GM13977 (cell line): ENCODE data around the gene WAC.

Experiments used
- DNase-seq: peaks from one replicate; pipeline ENCODE4 v3.0.0; 2012; ENCODE audit warnings: low spot score
- in situ Hi-C: fragments of 300-500 bp; cut with MboI; formaldehyde crosslinking; loops from one replicate; pipeline ENCODE4 v1.12.0; 2022; ENCODE audit warnings: low sequenced_read_pairs, low pct_unique_long_range_greater_than_20kb, mixed read lengths, inconsistent platforms; ENCODE audit not compliant: unreplicated experiment
- TF ChIP-seq, protein P1 (sequence below): IDR thresholded peaks from 2 replicates; pipeline ENCODE4 v1.5.1; 2012; ENCODE audit warnings: mild to moderate bottlenecking, control low read depth; ENCODE audit not compliant: insufficient read depth; ENCODE audit errors: extremely low read depth, missing control alignments

The WAC gene

DNA sequence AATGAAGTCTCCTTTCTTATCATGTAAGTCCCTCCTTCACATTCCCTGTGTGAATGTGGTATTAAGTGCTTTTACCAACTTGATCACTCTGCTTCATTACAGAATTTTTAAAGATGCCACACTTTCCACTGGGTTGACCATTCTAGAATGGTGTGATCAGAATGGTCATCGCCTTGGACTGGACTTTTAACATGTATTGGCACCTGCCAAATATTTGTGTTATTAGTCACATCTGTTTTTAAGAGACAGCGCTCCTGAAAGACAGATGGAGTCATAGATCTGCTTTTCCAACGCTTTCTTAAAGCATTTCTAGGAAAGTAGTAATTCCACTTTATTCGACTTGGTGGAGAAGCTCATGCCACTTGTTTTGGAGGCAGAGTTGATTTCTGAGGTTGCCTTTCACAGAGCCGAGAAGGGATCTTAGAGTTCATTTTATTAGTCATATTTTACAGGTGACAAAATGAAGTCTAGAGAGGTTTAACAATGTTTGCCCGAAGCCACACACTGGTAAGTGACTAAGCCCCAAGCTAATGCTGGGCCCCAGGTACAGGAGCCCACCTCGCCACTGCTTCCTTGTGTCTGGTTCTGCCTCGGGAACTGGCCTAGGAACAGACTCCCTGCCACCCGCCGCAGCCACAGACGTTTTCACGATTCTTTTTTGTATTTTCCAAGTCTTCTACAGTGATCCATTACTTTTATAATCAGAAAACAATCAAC is 134.0 kb downstream of the WAC start:
- TF ChIP-seq, protein P1, sequence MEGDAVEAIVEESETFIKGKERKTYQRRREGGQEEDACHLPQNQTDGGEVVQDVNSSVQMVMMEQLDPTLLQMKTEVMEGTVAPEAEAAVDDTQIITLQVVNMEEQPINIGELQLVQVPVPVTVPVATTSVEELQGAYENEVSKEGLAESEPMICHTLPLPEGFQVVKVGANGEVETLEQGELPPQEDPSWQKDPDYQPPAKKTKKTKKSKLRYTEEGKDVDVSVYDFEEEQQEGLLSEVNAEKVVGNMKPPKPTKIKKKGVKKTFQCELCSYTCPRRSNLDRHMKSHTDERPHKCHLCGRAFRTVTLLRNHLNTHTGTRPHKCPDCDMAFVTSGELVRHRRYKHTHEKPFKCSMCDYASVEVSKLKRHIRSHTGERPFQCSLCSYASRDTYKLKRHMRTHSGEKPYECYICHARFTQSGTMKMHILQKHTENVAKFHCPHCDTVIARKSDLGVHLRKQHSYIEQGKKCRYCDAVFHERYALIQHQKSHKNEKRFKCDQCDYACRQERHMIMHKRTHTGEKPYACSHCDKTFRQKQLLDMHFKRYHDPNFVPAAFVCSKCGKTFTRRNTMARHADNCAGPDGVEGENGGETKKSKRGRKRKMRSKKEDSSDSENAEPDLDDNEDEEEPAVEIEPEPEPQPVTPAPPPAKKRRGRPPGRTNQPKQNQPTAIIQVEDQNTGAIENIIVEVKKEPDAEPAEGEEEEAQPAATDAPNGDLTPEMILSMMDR = no peak
- in situ Hi-C loops = loop anchor here (10.0 to 25.0 kb wide), 2 partner anchors 328 to 645 kb away; no protein-coding TSS in a partner anchor
- no peak for DNase-seq

DNA sequence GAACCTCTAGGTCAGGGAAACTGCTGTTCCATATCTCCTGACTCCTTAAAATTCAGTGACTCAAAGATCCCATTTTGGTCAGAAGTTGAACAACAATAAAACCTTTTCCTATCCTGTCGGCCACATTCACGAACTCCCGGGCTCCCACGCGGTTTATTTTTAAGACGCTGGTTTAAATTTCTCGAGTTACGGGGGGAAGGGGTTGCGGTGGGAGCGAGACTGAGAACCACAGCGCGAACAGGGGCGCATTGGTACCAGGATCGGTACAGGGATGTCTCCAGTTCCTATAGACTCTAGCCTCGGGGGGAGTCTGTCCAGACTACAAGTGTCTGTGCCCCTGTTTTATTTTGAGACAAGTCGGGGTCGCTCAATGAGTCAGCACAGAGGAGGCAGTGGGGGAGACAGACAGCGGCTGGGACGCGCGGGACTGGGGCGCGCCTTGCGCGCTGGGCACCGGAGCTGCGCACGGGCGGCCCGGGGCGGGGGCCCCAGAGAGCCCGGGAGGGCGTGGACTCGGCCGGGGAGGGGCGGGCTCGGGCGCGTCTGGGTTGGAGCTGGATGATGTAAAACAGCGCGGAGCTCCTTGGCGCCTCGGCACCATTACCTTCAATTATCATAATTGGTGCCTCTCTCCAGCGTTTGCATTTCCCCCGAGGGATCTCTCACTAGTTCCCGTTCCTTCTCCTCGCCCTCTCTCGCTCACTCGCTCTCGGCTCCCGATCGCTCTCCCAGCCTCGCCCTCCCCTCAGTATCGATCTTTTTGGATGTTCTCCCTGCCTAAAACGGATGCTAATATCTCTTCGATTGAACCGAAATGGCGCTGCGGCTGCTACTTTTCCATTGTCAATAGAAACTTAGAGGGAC is 135.7 kb downstream of the WAC start:
- in situ Hi-C loops = loop anchor here (10.0 to 25.0 kb wide), 2 partner anchors 326 to 644 kb away; no protein-coding TSS in a partner anchor
- TF ChIP-seq, protein P1 = no peak
- DNase-seq = no peak

DNA sequence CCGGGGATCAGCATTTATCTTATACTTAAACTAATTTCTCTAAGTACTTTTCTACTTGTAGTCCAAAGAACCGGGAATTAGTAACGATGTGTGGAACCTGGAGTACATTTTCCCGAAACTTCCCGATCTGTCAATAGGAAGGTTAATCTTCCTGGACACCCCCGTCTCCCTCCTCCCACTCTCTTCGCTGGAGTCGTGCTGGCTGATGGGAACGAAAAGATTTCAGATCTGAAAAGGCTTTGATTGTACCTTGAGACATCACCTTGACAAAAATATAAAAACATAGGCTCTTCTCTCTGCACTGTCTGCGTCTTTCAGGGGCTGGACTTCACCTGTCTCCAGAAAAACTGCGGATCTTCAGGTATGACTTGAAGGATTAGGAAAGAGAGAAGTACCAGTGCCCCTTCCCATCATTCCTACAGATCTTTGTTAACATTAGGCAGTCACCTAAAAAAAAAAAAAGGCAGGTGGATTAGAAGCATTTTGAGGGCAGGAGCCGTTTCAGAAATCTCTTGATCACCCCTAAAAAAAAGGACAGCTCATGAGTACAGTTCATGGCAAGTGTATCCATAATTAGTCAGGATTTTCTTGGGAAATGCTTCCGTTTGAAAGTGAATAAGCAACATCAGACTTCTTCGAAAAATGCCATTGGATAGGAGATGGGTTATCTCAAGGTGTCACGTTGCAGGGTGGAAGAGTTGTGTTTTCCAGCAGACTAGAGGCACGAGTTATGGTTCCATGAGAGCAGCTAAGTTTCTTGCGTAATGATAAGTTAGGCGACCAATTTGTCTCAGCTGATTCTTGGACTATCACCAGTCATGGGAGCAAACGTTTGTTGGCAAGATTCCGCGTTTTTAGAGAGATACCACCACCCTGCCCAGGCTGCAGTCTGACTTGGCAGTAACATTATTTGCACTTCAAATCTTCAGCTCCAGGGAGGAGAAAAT is 136.6 kb downstream of the WAC start:
- TF ChIP-seq, protein P1 = no peak
- in situ Hi-C loops = loop anchor here (10.0 to 25.0 kb wide), 2 partner anchors 325 to 643 kb away; no protein-coding TSS in a partner anchor

More for the DNA sequence above, 136.6 kb downstream of the WAC start:
- no peak for DNase-seq
